Measurements from ENCODE around the gene NTNG1.

DNA sequence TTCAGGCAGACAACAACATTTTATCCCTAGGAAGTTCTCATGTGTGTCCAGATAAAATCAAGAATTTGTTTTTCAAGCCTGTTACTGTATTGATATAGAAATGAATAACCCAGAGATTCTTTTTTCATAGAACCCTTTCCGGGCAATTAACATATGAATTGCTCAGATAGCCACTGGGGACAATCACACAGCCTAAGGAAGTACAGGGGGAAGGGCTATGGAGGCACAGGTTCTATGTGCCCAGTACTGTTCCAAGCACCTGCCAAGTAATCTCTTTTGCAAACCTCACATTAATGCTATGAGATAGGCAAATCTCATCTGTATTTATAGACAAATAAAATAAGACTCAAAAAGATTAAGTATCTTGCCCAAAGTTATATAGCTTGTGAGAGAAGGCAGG lies 84.9 kb downstream of the NTNG1 start:
- no peak for TF ChIP-seq CREB1 (IDR thresholded peaks at IDR 0.05)
- TF ChIP-seq CREB1 (CRISPR knock-in tag; IDR thresholded peaks at IDR 0.05): no peak
- TF ChIP-seq, protein P1, sequence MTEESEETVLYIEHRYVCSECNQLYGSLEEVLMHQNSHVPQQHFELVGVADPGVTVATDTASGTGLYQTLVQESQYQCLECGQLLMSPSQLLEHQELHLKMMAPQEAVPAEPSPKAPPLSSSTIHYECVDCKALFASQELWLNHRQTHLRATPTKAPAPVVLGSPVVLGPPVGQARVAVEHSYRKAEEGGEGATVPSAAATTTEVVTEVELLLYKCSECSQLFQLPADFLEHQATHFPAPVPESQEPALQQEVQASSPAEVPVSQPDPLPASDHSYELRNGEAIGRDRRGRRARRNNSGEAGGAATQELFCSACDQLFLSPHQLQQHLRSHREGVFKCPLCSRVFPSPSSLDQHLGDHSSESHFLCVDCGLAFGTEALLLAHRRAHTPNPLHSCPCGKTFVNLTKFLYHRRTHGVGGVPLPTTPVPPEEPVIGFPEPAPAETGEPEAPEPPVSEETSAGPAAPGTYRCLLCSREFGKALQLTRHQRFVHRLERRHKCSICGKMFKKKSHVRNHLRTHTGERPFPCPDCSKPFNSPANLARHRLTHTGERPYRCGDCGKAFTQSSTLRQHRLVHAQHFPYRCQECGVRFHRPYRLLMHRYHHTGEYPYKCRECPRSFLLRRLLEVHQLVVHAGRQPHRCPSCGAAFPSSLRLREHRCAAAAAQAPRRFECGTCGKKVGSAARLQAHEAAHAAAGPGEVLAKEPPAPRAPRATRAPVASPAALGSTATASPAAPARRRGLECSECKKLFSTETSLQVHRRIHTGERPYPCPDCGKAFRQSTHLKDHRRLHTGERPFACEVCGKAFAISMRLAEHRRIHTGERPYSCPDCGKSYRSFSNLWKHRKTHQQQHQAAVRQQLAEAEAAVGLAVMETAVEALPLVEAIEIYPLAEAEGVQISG (CRISPR knock-in tag; IDR thresholded peaks at IDR 0.05): no peak
- TF ChIP-seq, protein P2, sequence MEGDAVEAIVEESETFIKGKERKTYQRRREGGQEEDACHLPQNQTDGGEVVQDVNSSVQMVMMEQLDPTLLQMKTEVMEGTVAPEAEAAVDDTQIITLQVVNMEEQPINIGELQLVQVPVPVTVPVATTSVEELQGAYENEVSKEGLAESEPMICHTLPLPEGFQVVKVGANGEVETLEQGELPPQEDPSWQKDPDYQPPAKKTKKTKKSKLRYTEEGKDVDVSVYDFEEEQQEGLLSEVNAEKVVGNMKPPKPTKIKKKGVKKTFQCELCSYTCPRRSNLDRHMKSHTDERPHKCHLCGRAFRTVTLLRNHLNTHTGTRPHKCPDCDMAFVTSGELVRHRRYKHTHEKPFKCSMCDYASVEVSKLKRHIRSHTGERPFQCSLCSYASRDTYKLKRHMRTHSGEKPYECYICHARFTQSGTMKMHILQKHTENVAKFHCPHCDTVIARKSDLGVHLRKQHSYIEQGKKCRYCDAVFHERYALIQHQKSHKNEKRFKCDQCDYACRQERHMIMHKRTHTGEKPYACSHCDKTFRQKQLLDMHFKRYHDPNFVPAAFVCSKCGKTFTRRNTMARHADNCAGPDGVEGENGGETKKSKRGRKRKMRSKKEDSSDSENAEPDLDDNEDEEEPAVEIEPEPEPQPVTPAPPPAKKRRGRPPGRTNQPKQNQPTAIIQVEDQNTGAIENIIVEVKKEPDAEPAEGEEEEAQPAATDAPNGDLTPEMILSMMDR (CRISPR knock-in tag; IDR thresholded peaks at IDR 0.05): no peak
- no peak for TF ChIP-seq ZFX (CRISPR knock-in tag; IDR thresholded peaks at IDR 0.05; ENCODE audit: low read depth)
